ENCODE results near the gene CDC40.

CDC40 gene

DNA sequence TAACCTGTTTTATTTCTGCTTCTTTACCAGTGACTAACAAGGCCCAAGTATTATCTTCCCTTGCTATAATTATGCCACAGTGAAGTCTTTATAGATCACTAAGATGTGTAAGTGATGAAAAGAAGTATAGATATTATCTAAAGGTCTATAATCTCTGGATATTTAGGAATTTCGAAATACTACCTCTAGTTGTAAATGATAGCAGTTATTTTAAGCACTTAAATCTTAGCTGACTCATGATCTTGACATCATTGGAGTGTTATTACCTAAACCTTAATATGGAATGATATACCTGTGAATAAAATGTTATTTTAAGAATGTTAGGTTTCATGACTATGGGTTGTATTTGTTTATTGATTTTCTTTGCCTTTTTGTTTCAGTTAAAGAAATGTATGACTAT lies 31.5 kb downstream of the CDC40 start:
- H3K27me3 Mint-ChIP-seq (ENCODE audit: low read depth), result no peaks in the 10 kb centered on the region
- H3K4me1 Mint-ChIP-seq, result no peaks in the 10 kb centered on the region
- no peak overlapping the region for H3K4me3 Mint-ChIP-seq
- TF ChIP-seq, protein P1, sequence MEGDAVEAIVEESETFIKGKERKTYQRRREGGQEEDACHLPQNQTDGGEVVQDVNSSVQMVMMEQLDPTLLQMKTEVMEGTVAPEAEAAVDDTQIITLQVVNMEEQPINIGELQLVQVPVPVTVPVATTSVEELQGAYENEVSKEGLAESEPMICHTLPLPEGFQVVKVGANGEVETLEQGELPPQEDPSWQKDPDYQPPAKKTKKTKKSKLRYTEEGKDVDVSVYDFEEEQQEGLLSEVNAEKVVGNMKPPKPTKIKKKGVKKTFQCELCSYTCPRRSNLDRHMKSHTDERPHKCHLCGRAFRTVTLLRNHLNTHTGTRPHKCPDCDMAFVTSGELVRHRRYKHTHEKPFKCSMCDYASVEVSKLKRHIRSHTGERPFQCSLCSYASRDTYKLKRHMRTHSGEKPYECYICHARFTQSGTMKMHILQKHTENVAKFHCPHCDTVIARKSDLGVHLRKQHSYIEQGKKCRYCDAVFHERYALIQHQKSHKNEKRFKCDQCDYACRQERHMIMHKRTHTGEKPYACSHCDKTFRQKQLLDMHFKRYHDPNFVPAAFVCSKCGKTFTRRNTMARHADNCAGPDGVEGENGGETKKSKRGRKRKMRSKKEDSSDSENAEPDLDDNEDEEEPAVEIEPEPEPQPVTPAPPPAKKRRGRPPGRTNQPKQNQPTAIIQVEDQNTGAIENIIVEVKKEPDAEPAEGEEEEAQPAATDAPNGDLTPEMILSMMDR (IDR thresholded peaks at IDR 0.05; ENCODE audit: unreplicated experiment in 3 of 3), result no peak
- H3K36me3 Mint-ChIP-seq (ENCODE audit: low read depth), result peaks cover 58% of the 10 kb centered on the region
- H3K27ac Mint-ChIP-seq, result no peak overlapping the region
- no peaks in the 10 kb centered on the region for H3K9me3 Mint-ChIP-seq

DNA sequence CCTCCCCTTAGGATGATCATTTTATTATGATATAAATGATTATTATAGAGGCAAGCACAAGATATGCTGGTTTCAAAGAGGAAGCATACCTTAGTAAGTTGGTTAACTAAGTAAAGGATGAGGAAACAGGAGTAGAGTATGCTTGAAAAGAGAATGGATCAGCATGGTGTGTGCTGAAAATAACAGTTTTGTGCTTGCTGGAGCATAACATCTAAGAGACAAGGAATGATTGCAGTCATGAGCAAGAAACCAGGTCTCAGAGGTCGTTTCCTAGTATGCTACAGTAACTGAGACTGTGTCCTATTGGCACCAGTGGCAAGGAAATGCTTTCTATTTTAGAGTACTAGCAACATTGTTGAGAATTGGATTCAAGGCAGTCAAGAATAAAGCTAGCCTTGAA lies 34.1 kb downstream of the CDC40 start:
- H3K4me1 Mint-ChIP-seq, result no peaks in the 10 kb centered on the region

DNA sequence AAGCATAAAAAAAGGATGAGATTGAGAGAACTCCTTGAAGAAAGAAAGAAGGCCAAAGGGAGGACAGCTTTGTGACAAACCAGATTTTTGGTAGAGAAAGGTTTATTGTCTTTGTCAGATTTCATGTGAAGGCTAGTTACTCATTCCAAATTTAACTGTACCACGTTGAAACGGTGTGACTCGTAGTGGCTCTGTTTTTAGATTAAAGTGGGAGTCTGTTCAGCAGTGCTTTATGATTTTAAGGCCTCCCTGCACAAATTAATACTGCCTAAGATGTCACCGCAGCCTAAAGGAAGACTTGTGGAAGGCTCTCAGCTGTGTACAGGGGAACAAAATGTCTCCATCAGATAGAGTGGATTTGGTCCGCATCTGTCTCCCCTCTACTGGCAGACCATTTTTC lies 35.9 kb downstream of the CDC40 start:
- Mint-ChIP-seq H3K4me1 (no peaks in the 10 kb centered on the region), H3K36me3 (ENCODE audit: low read depth) (peaks cover 63% of the 10 kb centered on the region), H3K27ac (peak overlapping the region; percentile 35 to 63 (median 38)), H3K27me3 (ENCODE audit: low read depth) (no peaks in the 10 kb centered on the region), H3K4me3 (no peak overlapping the region), H3K9me3 (no peaks in the 10 kb centered on the region)
- TF ChIP-seq, protein P1 (IDR thresholded peaks at IDR 0.05; ENCODE audit: unreplicated experiment in 3 of 3), result no peak

More for the DNA sequence above, 34.1 kb downstream of the CDC40 start:
- Mint-ChIP-seq H3K27ac (peak overlapping the region in 1 of 3 experiments; percentile 72), H3K9me3 (no peaks in the 10 kb centered on the region), H3K4me3 (no peak overlapping the region), H3K27me3 (ENCODE audit: low read depth) (no peaks in the 10 kb centered on the region), H3K36me3 (ENCODE audit: low read depth) (peaks cover 61% of the 10 kb centered on the region)
- TF ChIP-seq, protein P1 (IDR thresholded peaks at IDR 0.05; ENCODE audit: unreplicated experiment in 3 of 3), result no peak

DNA sequence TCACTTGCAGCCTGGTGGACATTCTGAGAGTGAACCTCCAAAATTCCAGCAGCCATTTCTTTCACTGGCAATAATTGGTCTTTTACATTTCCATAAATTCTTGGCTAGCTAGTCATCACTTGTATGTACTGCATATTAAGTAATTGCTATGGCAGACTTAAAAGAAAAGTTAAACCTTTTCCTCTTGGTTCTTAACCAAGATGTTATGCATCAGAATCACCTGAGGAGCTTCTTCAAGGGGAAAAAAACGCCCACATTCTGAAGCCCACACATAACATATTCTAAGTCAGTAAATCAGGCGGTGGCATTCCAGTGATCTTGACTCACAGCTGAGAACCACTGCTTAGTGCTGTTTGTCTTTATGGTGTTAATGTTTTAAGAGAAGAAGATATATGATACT lies 37.0 kb downstream of the CDC40 start:
- H3K27ac Mint-ChIP-seq, result no peak overlapping the region
- H3K4me3 Mint-ChIP-seq, result no peak overlapping the region
- peaks cover 57% of the 10 kb centered on the region for H3K36me3 Mint-ChIP-seq (ENCODE audit: low read depth)
- no peaks in the 10 kb centered on the region for H3K27me3 Mint-ChIP-seq (ENCODE audit: low read depth)
- TF ChIP-seq, protein P1 (IDR thresholded peaks at IDR 0.05; ENCODE audit: unreplicated experiment in 3 of 3), result no peak
- H3K4me1 Mint-ChIP-seq, result no peaks in the 10 kb centered on the region
- no peaks in the 10 kb centered on the region for H3K9me3 Mint-ChIP-seq

DNA sequence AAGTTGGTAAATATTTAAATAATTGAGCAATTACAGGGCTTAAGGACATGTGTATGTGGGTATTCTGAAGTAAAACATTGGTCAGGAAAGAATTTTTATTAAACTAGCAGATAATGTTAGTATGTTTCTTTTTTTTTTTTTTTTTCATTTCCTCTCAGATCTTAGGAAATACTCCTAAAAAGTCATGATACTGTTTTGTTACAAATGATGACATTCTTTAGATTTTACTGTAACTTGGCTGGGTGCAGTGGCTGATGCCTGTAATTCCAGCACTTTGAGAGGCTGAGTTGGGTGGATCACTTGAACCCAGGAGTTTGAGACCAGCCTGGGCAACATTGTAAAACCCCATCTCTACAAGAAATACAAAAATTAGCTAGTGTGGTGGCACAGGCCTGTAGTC lies 41.5 kb downstream of the CDC40 start:
- no peak overlapping the region for H3K27ac Mint-ChIP-seq
- no peaks in the 10 kb centered on the region for H3K9me3 Mint-ChIP-seq
- TF ChIP-seq, protein P1 (IDR thresholded peaks at IDR 0.05; ENCODE audit: unreplicated experiment in 3 of 3), result no peak
- no peaks in the 10 kb centered on the region for H3K4me1 Mint-ChIP-seq
- H3K4me3 Mint-ChIP-seq, result no peak overlapping the region
- peaks cover 55% of the 10 kb centered on the region for H3K36me3 Mint-ChIP-seq (ENCODE audit: low read depth)
- no peaks in the 10 kb centered on the region for H3K27me3 Mint-ChIP-seq (ENCODE audit: low read depth)

DNA sequence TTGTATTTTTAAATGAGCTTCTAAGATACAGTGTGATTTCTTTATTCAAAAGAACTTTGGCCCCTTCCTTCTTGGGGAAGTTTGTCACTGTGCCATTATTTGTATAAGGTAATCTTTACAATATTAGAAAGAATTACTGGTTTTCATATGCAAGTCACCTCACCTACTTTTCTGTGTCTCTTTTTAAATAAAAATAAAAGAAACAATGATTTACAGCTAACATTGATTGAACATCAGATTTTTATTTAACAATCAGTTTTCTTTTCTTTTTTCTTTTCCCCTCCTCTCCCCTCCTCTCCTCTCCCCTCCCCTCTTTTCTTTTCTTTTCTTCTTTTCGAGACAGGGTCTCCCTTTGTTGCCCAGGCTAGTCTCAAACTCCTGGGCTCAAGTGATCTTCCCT lies 46.0 kb downstream of the CDC40 start:
- Mint-ChIP-seq H3K27ac (no peak overlapping the region), H3K9me3 (no peaks in the 10 kb centered on the region), H3K27me3 (ENCODE audit: low read depth) (no peaks in the 10 kb centered on the region), H3K4me1 (no peaks in the 10 kb centered on the region), H3K4me3 (no peak overlapping the region), H3K36me3 (ENCODE audit: low read depth) (peaks cover 41% of the 10 kb centered on the region)
- TF ChIP-seq, protein P1 (IDR thresholded peaks at IDR 0.05; ENCODE audit: unreplicated experiment in 3 of 3), result no peak
